HL-60 (cell line): Measurements from ENCODE around the gene JTB.

Experiments
- CTCF ChIP-seq: IDR thresholded peaks from one replicate; pipeline ENCODE4 v1.5.1; 2011; ENCODE audit warnings: low read length, control low read depth, inconsistent platforms; ENCODE audit not compliant: insufficient read depth
- POLR2AphosphoS5 ChIP-seq: IDR thresholded peaks from 2 replicates; pipeline ENCODE4 v1.6.1; 2012; ENCODE audit warnings: low read depth

GRCh38 chr1:153978274-153978909 is 918 bp upstream of the JTB start:
- TF ChIP-seq CTCF (no peak), POLR2AphosphoS5 (no peak)
